Suprapubic skin (tissue), 4 donors: Measurements from ENCODE around the gene GTF2H2C_2.
"Not testable (repeated sequence)": the region's sequence is repeated elsewhere in the genome, so short reads cannot be mapped to it uniquely, and the experiment has no call there.

Experiments used
- POLR2A ChIP-seq, 2 donors: fragments of 450-650 bp; IDR thresholded peaks; one replicate each; pipeline ENCODE4 v1.6.1; 2017; ENCODE audit warnings: antibody characterized with exemption in 2 of 2, mild to moderate bottlenecking in 2 of 2, moderate library complexity in 2 of 2
- POLR2AphosphoS5 ChIP-seq, 3 donors: sonication (generic); formaldehyde crosslinking; IDR thresholded peaks; one replicate each; pipeline ENCODE4 v1.6.1; 2017; ENCODE audit warnings: antibody characterized with exemption in 3 of 3
- TF ChIP-seq, protein P1 (sequence below), 2 donors: fragments of 200-600 bp in 1 of 2; fragments of 450-650 bp in 1 of 2; sonication (generic) in 1 of 2; IDR thresholded peaks; one replicate each; pipeline ENCODE4 v1.5.1; 2016 to 2019; ENCODE audit warnings: antibody characterized with exemption in 2 of 2, mild to moderate bottlenecking in 1 of 2, moderate library complexity in 1 of 2

- TF ChIP-seq, protein P1, sequence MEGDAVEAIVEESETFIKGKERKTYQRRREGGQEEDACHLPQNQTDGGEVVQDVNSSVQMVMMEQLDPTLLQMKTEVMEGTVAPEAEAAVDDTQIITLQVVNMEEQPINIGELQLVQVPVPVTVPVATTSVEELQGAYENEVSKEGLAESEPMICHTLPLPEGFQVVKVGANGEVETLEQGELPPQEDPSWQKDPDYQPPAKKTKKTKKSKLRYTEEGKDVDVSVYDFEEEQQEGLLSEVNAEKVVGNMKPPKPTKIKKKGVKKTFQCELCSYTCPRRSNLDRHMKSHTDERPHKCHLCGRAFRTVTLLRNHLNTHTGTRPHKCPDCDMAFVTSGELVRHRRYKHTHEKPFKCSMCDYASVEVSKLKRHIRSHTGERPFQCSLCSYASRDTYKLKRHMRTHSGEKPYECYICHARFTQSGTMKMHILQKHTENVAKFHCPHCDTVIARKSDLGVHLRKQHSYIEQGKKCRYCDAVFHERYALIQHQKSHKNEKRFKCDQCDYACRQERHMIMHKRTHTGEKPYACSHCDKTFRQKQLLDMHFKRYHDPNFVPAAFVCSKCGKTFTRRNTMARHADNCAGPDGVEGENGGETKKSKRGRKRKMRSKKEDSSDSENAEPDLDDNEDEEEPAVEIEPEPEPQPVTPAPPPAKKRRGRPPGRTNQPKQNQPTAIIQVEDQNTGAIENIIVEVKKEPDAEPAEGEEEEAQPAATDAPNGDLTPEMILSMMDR (IDR thresholded peaks at IDR 0.05) = not testable (repeated sequence)
- TF ChIP-seq POLR2AphosphoS5, POLR2A (IDR thresholded peaks at IDR 0.05): not testable (repeated sequence)
Measured at GRCh38 chr5:70459188-70459587, 44.0 kb downstream of the GTF2H2C_2 start.
